Right cardiac atrium (tissue), 5 donors: ENCODE results near the gene FAM20C. TPM values are rescaled to one million over a fixed set of nuclear protein-coding genes. Genes with fewer than 3 reads are reported as not detected.

Source experiments
- ATAC-seq, 2 donors: fragments of 200-7000 bp; cut with Tn5 transposase; one replicate each; pipeline versions ENCODE4 v1.8.0 to v1.9.1; 2020; ENCODE audit warnings: moderate library complexity in 2 of 2, mild to moderate bottlenecking in 1 of 2
- DNase-seq, 3 donors: peaks; one replicate each; pipeline ENCODE4 v3.0.0-alpha.2; 2020
- H3K27ac ChIP-seq: one replicate; pipeline ENCODE4 v1.5.1; 2013; ENCODE audit warnings: mild to moderate bottlenecking, low read length, control low read depth, moderate library complexity
- H3K27me3 ChIP-seq: one replicate; pipeline ENCODE4 v1.6.1; 2013; ENCODE audit not compliant: control insufficient read depth, insufficient read depth
- H3K4me1 ChIP-seq: one replicate; pipeline ENCODE4 v1.6.1; 2013; ENCODE audit warnings: low read length; ENCODE audit not compliant: control insufficient read depth, insufficient read depth
- H3K4me3 ChIP-seq: one replicate; pipeline ENCODE4 v1.5.1; 2013; ENCODE audit warnings: low read length, control low read depth
- H3K9me3 ChIP-seq: one replicate; pipeline ENCODE4 v1.6.1; 2013; ENCODE audit warnings: low read length; ENCODE audit not compliant: control insufficient read depth
- WGBS: extraction: QIAGEN DNeasy Blood & Tissue Kit; methylation state at CpG from one replicate; pipeline ENCODE4 v1.1.7; 2013; 5-methylcytosine and 5-hydroxymethylcytosine counted together
- intact Hi-C, 4 donors: fragments of 100-400 bp; cut with DNase I; formaldehyde crosslinking; loops; one replicate each; pipeline versions ENCODE4 v1.11.0 to v1.14.0; 2022 to 2023
- polyA plus RNA-seq: library from polyadenylated mRNA; stranded (reverse); fragments of 200-250 nt; gene quantifications from one replicate; pipeline ENCODE4 v1.2.3, GENCODE V29; 2013
- total RNA-seq, 4 donors: library from RNA; stranded (reverse); fragmentation: NEBNext Ultra II Directional; extraction: Animal tissue kit (Norgen Biotek cat#: 25700); gene quantifications; one replicate each; pipeline ENCODE4 v1.2.1, GENCODE V29; 2021
- donor health status: healthy with polysubstance abuse.
- donor health status: DM: no; HTN: yes; CAD: no.
- donor health status: DM: no; HTN: no; CAD: no.
- donor health status: DM: no; HTN: yes; CAD: no; lungs with severe emphysema.
- donor health status: DM: yes; HTN: yes; CAD: no.

FAM20C gene
- total and polyA plus RNA-seq, 5 donors: 17.6 to 46.3 (median 29.7) TPM

DNA sequence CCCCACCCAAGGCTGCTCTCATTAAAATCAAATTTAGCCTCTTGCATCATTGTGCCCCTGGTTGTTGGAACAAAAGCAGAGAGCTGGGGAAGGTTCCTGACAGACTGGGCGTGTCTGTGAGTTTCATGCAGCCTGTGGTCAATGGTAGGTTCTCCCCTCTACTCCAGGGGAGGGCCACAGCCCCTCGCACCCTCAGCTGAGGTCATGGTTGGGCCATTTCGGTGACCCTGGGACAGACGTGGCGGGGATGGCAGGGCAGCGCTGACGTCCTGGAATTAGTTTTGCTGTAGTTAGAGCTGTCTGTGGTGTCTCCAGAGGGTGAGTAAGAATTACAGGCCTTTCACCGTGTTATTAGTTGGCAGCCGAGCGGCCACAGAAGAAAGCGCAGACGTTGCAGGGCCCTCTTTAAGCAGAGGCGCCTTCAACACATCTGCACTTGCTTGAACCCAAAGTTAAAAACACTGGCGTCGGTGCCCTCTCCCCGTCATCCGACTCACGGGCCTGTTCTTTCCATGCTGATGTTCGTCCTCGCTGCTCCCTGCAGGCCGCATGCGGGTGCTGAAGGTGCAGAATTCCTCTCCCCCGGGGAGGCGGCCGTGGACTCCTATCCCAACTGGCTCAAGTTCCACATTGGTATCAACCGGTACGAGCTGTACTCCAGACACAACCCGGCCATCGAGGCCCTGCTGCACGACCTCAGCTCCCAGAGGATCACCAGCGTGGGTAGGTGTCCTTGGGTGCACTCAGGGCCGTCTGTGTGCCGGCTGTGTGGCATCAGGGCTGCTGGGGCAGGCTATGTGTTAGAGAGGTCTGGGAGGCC lies 2.8 kb downstream of the FAM20C start:
- peak in 1 of 3 donors; percentile 64 for DNase-seq
- Histone ChIP-seq H3K27ac (no peak overlapping the region), H3K9me3 (no peaks in the 10 kb centered on the region), H3K4me3 (peak overlapping the region; percentile 86), H3K27me3 (no peaks in the 10 kb centered on the region), H3K4me1 (no peaks in the 10 kb centered on the region)
- WGBS: 76% methylated on average over 33 of the region's 33 CpGs
- intact Hi-C loops: no loop called here
- no peak for ATAC-seq

- Histone ChIP-seq H3K27ac (no peak overlapping the region), H3K4me3 (no peak overlapping the region), H3K4me1 (no peaks in the 10 kb centered on the region), H3K27me3 (no peaks in the 10 kb centered on the region), H3K9me3 (no peaks in the 10 kb centered on the region)
- DNase-seq: no peak
- intact Hi-C loops: no loop called here
- no peak for ATAC-seq
- WGBS: 96% methylated on average over 19 of the region's 19 CpGs
Observed at GRCh38 chr7:195830-196128, 3.4 kb downstream of the FAM20C start.

DNA sequence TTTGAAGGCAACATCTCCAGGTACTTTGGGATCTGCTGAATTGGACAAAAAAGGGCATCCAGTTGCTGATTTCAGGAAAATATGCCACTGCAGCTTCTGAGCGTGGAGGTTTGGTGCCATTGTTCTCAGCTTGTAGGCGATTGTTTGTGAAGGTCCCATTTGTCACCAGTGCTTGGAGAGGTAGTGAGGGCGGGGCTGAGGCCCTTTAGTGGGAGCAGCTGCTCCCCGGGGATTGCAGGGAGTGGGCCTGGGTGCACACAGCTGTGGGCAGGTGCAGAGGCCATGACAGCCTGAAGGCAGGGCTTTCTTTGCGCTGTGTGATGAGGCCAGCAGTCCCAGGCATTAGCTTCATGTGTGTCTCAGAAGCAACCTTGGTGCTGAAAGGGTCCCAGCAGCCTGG lies 3.9 kb downstream of the FAM20C start:
- no peak for ATAC-seq
- H3K4me1 ChIP-seq: no peaks in the 10 kb centered on the region
- no peak overlapping the region for H3K4me3 ChIP-seq
- 95% methylated on average over 5 of the region's 5 CpGs for WGBS
- no peak for DNase-seq
- no peaks in the 10 kb centered on the region for H3K27me3 ChIP-seq
- no peaks in the 10 kb centered on the region for H3K9me3 ChIP-seq
- H3K27ac ChIP-seq: no peak overlapping the region
- intact Hi-C loops: no loop called here

DNA sequence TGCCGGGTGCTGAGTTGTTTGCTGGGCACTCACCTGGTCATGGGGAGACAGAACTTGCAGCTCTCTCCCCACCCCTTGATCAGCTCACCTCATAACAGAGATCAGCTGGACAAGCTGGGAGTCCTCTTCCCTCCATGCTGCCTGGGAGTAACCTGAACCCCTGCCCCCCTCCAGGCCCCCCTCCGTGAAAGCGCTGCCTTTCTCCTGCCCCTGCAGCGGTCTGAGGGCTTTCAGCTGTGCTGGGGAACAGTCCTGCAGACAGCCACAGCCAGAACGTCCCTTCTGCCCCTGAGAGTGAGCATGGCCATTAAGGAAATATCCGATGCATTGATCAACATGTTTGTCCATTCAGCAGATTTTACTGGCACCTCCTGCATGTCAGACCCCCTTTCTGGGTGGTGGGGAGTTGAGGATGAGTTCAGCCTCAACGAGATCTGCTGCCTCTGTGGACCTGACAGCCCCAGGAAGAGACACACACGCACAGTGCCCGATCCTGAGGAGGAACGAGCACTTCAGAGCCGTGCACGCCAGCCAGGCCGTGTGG lies 4.5 kb downstream of the FAM20C start:
- WGBS: 86% methylated on average over 13 of the region's 13 CpGs
- H3K4me3 ChIP-seq: no peak overlapping the region
- H3K27me3 ChIP-seq: no peaks in the 10 kb centered on the region
- intact Hi-C loops: no loop called here
- no peak for DNase-seq
- H3K9me3 ChIP-seq: no peaks in the 10 kb centered on the region
- no peak overlapping the region for H3K27ac ChIP-seq
- H3K4me1 ChIP-seq: no peaks in the 10 kb centered on the region
- ATAC-seq: no peak

GRCh38 chr7:197413-198335 lies 5.3 kb downstream of the FAM20C start:
- no peaks in the 10 kb centered on the region for H3K9me3 ChIP-seq

GRCh38 chr7:199483-200249 lies 7.3 kb downstream of the FAM20C start:
- 73% methylated on average over 17 of the region's 17 CpGs for WGBS
- no peak for DNase-seq
- no peaks in the 10 kb centered on the region for H3K4me1 ChIP-seq
- peak in 1 of 2 donors; percentile 15 for ATAC-seq
- no peaks in the 10 kb centered on the region for H3K9me3 ChIP-seq
- H3K27ac ChIP-seq: no peak overlapping the region
- H3K27me3 ChIP-seq: no peaks in the 10 kb centered on the region
- H3K4me3 ChIP-seq: no peak overlapping the region
- intact Hi-C loops: no loop called here

More at GRCh38 chr7:197413-198335, 5.3 kb downstream of the FAM20C start:
- Histone ChIP-seq H3K4me3 (no peak overlapping the region), H3K4me1 (no peaks in the 10 kb centered on the region), H3K27me3 (no peaks in the 10 kb centered on the region), H3K27ac (no peak overlapping the region)
- 88% methylated on average over 22 of the region's 22 CpGs for WGBS
- DNase-seq: no peak
- intact Hi-C loops: no loop called here
- ATAC-seq: no peak

DNA sequence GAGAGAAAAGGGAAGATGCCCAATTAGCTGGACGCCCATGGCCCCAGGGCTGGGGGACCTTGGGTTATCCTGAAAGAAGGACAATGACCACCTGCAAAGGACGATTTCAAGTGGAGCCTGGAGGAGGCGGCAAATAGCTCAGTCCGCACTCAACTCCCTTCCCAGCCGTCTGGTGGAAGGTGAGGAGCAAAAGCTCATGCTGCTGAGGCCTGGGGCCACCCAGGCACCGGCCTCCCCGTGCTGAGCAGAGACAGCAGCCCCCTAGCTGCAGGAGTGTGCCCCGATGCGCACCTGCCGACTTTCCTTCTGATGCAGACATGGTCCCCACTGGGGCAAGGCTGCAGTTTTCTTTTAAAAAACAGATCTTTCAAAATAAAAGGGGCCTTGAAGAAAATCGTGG lies 7.9 kb downstream of the FAM20C start:
- WGBS: 89% methylated on average over 11 of the region's 11 CpGs
- DNase-seq (no peak), ATAC-seq (no peak)
- Histone ChIP-seq H3K4me3 (no peak overlapping the region), H3K27me3 (no peaks in the 10 kb centered on the region), H3K9me3 (no peaks in the 10 kb centered on the region), H3K27ac (no peak overlapping the region), H3K4me1 (no peaks in the 10 kb centered on the region)
- intact Hi-C loops: no loop called here

DNA sequence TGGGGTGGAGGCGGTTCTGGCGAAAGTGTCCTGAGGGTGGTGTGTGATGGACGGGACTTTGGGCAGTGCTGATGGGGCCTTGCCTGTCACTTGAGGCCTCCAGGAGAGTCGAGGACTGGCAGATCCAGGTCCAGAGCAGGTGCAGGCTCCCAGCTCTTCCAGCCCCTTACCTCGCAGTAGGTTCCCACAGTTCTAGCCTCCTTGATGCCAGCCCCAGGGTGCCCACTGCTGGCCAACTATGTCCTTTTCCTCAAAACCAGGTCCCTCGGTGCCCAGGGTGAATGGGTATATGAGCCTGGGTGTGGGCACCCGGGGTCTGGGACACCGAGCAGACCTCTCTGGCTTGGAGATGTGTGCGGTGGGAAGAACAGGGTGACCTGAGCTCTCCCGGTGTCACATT lies 8.3 kb downstream of the FAM20C start:
- no peak overlapping the region for H3K4me3 ChIP-seq
- no peaks in the 10 kb centered on the region for H3K27me3 ChIP-seq
- no peak for ATAC-seq
- no peaks in the 10 kb centered on the region for H3K4me1 ChIP-seq
- DNase-seq: no peak
- H3K9me3 ChIP-seq: no peaks in the 10 kb centered on the region
- intact Hi-C loops: no loop called here
- 91% methylated on average over 10 of the region's 10 CpGs for WGBS
- H3K27ac ChIP-seq: no peak overlapping the region

DNA sequence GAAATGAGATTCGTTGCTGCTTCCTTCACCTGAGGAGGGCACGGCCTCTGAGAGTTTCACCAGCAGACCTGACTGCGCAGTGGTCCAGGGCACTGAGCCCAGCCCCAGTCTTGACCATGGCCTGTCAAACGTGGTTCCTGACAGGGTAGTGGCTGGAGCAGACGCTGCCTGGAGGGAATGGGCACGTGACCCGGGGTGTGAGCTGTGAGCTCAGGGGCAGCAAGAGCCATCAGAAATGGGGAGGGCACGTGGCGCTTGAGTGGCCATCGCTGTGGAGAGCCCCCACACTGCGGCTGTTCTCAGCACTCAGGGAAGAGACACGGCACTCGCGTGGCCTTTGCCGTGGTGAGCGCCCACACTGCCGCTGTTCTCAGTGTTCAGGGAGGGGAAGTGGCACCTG lies 12.0 kb downstream of the FAM20C start:
- Histone ChIP-seq H3K4me3 (no peak overlapping the region), H3K27me3 (no peaks in the 10 kb centered on the region), H3K4me1 (no peaks in the 10 kb centered on the region), H3K9me3 (no peaks in the 10 kb centered on the region), H3K27ac (no peak overlapping the region)
- intact Hi-C loops: no loop called here
- WGBS: 97% methylated on average over 17 of the region's 17 CpGs
- ATAC-seq (no peak), DNase-seq (peak in 1 of 3 donors; percentile 34)

GRCh38 chr7:205115-206010 lies 13.0 kb downstream of the FAM20C start:
- Histone ChIP-seq H3K27me3 (no peaks in the 10 kb centered on the region), H3K4me3 (no peak overlapping the region), H3K9me3 (no peaks in the 10 kb centered on the region), H3K4me1 (no peaks in the 10 kb centered on the region), H3K27ac (no peak overlapping the region)
- DNase-seq (peak in 1 of 3 donors; percentile 77), ATAC-seq (peak in 1 of 2 donors; percentile 52)
- intact Hi-C loops: no loop called here
- 95% methylated on average over 49 of the region's 49 CpGs for WGBS
